NCI-H345 treated with DMSO at 0.1 percent for 48 hours (cell line): Measurements from ENCODE around the gene ADGRE3.
"Not testable (repeated sequence)": the region's sequence is repeated elsewhere in the genome, so short reads cannot be mapped to it uniquely, and the experiment has no call there.

Experiments
- DNase-seq: peaks from one replicate; lab custom pipeline; 2025; ENCODE audit not compliant: unreplicated experiment; lab: John Stamatoyannopoulos, UW

ADGRE3 gene

GRCh38 chr19:14669940-14670339 is 4.7 kb downstream of the ADGRE3 start:
- DNase-seq, result no peak

DNA sequence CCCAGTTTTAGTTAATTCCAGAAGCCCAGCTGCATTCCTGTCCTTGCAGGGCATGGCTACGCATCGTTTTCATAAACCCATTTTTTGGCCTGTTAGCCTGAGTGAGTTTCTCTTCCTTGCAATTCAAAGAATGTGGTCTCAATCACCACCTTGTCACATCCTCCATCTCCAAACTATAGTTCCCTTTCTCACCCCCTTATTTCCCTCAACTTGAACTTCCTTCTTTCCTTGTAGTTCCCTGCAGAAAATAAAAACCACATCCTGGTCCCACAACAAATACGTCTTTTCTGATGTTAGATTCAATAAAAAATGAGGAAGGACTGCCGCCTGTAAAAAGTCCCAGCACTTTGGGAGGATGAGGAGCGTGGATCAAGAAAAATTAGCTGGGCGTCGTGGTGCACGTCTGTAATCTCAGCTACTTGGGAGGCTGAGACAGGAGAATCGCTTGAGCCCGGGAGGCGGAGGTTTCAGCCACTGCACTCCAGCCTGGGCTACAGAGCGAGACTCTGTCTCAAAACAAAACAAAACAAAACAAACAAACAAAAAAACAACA is 13.2 kb downstream of the ADGRE3 start:
- no peak for DNase-seq

GRCh38 chr19:14659874-14660489 is 14.7 kb downstream of the ADGRE3 start:
- no peak for DNase-seq

DNA sequence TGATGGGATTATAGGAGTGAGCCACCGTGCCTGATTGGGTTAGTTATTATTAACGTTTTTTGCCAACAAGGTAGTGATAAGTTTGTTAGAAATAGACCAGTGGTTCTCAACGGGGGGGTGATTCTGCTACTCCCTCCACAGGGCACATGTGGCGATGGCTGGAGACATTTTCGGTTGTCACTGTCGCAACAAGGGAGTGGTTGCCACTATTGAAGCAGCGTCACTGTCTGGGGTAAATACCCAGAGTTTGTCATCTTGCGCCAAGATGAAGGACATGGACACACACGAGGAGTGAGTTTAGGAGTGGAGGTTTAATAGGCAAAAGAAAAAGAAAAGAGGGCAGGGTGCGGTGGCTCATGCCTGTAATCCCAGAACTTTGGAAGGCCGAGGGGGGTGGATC is 18.9 kb downstream of the ADGRE3 start:
- DNase-seq, result no peak

DNA sequence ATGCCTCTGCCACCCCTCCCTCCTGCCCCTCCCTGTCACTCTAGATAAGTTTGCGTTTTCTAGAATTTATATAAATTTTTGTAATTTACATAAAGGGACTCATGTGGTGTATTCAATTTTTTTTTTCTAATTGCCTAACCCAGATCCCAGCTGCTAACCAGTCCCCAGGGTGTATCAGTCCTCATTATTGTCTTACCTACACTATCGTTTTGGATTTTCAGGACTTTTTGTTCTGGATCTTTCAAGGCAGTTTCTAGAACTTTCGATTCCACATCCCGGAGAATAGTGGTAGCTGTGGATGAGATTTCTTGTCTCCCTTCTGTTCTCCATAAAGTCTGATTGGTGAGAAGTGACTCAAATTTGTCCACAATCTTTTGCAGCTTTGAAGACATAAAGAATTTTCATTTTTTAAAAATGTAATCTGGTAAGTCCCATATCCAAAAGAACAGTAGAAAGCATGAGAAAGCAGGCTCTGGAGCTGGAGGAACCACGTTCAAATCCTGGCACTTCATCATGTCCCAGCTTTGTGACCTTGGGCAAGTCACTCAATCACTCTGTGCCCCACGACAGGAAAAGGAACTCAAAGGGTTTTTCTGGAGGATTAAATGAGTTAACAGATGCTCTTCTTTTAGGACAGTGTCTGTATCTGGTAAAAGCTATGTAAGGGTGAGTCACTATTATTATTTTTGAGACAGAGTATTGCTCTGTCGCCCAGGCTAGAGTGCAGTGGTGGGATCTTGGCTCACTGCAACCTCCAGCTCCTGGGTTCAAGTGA is 19.7 kb downstream of the ADGRE3 start:
- DNase-seq, result no peak

- no peak for DNase-seq
Measured at GRCh38 chr19:14650161-14650560, 24.5 kb downstream of the ADGRE3 start.

DNA sequence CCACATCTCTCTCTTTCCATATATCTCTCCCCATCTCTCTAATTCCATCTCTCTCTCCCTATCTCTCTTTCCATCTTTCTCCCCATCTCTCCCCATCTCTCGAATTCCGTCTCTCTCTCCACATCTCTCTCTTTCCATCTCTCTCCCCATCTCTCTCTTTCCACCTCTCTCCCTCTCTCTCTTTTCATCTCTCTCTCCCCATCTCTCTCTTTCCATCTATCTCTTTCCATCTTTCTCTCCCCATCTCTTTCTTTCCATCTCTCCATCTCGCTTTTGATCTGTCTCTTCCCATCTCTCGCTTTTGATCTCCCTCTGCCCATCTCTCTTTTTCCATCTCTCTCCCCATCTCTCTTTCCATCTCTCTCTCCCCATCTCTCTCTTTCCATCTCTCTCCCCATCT is 25.6 kb downstream of the ADGRE3 start:
- DNase-seq, result no peak

DNA sequence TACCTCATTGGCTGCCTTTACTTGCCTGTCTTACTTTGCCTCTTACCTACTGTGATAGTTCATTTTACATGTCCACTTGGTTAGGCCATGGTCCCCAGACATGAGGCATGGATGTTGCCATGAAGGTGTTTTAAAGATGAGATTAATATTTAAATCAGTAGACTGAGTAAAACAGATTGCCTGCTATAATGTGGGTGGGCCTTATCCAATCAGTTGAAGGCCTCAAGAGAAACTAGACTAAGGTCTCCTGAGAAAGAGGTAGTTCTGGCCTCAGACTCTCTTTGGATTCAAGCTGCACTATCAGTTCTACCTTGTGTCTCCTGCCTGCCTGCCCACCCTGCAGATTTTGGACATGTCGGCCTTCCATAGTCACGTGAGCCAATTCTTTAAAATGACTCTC is 26.1 kb downstream of the ADGRE3 start:
- no peak for DNase-seq

- no peak for DNase-seq
Measured at GRCh38 chr19:14639536-14640277, 34.9 kb downstream of the ADGRE3 start.

DNA sequence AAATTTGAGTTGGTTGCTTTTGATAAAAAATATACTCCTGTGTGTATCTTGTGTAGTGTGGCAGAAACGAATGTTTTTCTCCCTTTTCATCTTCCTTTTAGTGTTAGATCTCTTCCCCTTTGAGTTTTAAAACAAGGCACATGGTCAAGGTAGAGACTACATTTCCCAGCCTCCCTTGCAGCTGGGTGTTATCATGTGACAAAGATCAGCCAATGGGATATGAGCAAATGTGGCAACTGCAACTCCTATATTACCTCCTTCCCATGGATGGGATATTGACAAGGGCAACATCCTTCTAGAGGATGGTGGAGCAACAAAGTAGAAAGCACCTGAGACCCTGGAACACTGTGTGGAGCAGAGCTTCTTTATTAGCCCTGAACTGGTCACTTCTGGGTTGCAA is 42.4 kb downstream of the ADGRE3 start:
- no peak for DNase-seq

- no peak for DNase-seq
Measured at GRCh38 chr19:14629557-14629956, 45.1 kb downstream of the ADGRE3 start.

- DNase-seq, result not testable (repeated sequence)
Measured at GRCh38 chr19:14624491-14624890, 50.2 kb downstream of the ADGRE3 start.

DNA sequence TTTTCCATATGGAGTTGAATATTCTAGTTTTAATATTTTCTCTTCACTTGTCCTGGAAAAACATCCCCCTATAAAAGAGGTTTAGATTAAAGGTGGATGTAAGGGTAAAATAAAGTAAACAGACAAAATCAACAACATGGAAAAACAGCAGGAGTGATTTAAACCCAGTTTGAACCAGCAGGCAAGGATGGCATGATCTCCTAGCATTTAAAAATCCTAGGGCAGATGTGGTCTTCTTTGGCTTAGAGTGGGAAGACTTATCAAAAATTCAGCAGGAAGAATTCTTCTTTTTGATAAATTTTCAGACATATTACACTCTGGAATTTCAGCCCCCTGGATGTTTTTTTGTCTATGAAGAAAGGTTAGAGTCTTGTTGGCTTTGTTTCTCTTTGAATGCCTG is 55.2 kb downstream of the ADGRE3 start:
- no peak for DNase-seq

DNA sequence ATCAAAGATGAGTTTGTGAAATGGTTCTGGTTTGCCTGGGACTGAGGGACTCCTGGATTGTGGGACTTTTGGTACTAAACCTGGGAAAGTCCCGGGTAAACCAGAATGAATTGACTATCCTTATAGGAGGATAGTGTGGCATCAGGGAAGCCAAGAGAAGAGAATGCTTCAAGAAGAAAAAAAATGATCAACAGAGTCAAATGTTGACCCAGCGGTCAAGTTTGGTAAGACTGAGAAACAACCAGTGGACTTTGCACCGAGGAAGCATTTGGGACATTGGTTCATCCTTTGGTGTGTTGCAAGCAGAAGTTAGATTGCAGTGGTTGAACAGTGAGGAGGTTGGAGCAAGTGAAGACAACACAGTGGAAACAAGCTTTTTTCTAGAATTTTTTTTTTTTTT is 58.2 kb downstream of the ADGRE3 start:
- DNase-seq, result no peak

GRCh38 chr19:14615623-14616022 is 59.0 kb downstream of the ADGRE3 start:
- DNase-seq, result no peak

DNA sequence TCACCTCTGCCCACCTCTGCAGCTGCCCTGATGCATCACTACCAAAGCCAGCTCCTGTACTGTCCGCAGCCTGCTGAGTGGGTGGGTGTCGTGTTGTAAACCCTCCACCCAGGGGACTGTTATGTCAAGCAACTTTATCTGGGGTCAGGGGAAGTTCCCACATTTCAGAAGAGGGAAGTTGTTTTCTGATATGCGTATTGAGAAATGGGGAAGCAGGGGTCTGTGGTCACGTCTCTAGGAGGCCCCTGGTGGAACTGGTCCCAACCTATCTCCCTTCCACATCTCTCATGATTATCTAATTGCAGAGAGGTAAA is 60.6 kb downstream of the ADGRE3 start:
- DNase-seq, result no peak

GRCh38 chr19:14613399-14614098 is 61.1 kb downstream of the ADGRE3 start:
- not testable (repeated sequence) for DNase-seq

DNA sequence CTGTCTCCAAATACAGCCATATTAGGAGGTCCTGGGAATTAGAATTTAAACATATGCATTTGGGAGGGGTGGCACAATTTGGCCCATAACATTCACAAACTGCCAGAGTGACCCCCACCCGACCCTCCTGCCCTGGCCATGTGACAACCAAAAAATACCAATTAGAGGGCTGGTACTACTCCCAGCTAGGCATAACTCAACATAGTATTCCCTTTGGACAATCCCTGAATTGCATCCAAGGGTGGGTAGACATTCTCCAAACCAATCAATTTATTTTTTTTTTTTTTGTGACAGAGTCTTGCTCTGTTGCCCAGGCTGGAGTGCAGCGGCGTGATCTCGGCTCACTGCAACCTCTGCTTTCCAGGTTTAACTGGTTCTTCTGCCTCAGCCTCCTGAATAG is 62.0 kb downstream of the ADGRE3 start:
- DNase-seq, result no peak

DNA sequence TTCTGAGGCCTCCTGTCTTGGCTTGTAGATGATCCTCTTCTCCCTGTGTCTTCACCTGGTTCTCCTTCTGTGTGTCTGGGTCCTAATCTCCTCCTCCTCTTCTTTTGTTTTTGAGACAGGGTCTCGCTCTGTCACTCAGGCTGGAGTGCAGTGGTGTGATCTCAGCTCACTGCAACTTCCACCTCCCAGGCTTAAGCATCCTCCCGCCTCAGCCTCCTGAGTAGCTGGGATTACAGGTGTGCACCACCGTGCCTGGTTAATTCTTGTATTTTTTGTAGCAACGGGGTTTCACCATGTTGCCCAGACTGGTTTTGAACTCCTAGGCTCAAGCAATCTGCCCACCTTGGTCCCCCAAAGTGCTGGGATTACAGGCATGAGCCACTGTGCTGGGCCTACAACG is 62.4 kb downstream of the ADGRE3 start:
- DNase-seq, result not testable (repeated sequence)

DNA sequence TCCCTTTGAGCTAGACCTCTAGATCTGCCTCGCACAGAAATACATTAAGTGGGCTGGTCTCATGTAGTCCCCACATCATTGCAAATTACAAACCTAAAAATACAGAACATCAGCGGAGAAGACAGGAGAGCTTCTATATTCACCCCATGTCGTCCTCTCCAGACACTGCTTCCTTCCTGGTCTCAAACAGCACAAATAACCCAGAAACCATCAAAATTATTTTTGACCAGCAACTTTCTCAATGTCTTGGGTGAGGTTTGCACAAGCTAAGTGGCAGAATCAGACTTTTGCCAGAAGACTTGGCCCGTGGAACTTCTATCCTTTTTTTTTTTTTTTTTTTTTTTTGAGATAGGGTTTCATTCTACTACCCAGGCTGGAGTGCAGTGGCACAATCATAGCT is 63.6 kb downstream of the ADGRE3 start:
- no peak for DNase-seq

DNA sequence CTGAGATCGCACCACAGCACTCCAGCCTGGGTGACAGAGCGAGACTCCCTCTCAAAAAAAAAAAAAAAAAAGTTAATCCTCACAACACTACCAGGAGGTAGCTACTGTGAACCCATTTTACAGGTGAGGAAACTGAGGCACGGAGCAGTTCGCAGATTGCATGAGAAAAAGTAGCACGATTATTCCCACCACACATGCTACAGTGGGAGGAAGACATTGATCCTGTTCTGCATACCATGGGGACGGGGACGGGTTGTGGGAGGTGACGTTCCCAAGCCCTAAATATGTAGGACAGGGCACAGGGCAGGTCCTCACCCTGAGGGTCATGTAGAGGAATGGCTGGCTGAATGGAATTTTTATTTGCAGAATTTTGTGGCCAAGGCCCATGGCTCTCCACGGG is 68.0 kb downstream of the ADGRE3 start:
- DNase-seq, result no peak
